Kidney (tissue), 14 donors: ENCODE data around the gene GFAP. TPM values are rescaled to one million over a fixed set of nuclear protein-coding genes. Genes with fewer than 3 reads are reported as not detected.
A peak's percentile ranks its signal among the peaks of the same experiment; 100 is the strongest.

Experiments used
- DNase-seq, 5 donors: peaks; one replicate each; pipeline ENCODE4 v3.0.0-alpha.2; 2013 to 2020
- FAIRE-seq: peaks from 2 replicates; lab custom pipeline; 2012; peaks lifted over from hg19 to GRCh38; lab: Jason Lieb, UNC
- H3K27ac ChIP-seq, 2 donors: one replicate each; pipeline ENCODE4 v1.7.0; 2013; ENCODE audit warnings: low read depth in 2 of 2, low read length in 2 of 2, inconsistent platforms in 1 of 2
- H3K27me3 ChIP-seq: one replicate; pipeline ENCODE4 v1.7.1; 2013; ENCODE audit warnings: low read length, inconsistent platforms; ENCODE audit not compliant: control insufficient read depth, insufficient read depth
- H3K36me3 ChIP-seq, 3 donors: one replicate each; pipeline versions ENCODE4 v1.7.0 to v1.7.1; 2013; ENCODE audit warnings: low read length in 3 of 3, control low read depth in 1 of 3, inconsistent platforms in 1 of 3; ENCODE audit not compliant: insufficient read depth in 3 of 3, control insufficient read depth in 2 of 3
- H3K4me1 ChIP-seq, 3 donors: one replicate each; pipeline versions ENCODE4 v1.7.0 to v1.7.1; 2013; ENCODE audit warnings: low read length in 3 of 3, inconsistent platforms in 1 of 3, low read depth in 1 of 3; ENCODE audit not compliant: control insufficient read depth in 2 of 3, insufficient read depth in 2 of 3
- H3K4me3 ChIP-seq, 3 donors: one replicate each; pipeline versions ENCODE4 v1.7.0 to v1.8.1; 2013; ENCODE audit warnings: low read length in 3 of 3, control low read depth in 1 of 3, inconsistent platforms in 1 of 3
- H3K9ac ChIP-seq, 3 donors: one replicate each; pipeline versions ENCODE4 v1.7.0 to v1.7.1; 2013; ENCODE audit warnings: low read length in 3 of 3, control low read depth in 1 of 3, inconsistent platforms in 1 of 3
- H3K9me3 ChIP-seq, 3 donors: one replicate each; pipeline versions ENCODE4 v1.7.0 to v1.7.1; 2013; ENCODE audit warnings: low read length in 3 of 3, control low read depth in 1 of 3, inconsistent platforms in 1 of 3; ENCODE audit not compliant: control insufficient read depth in 2 of 3, insufficient read depth in 1 of 3
- CTCF ChIP-seq: IDR thresholded peaks from 3 replicates; pipeline ENCODE4 v1.5.1; 2012; ENCODE audit warnings: mild to moderate bottlenecking, moderate library complexity, borderline replicate concordance; ENCODE audit not compliant: insufficient read depth; ENCODE audit errors: extremely low read depth
- intact Hi-C: fragments of 100-400 bp; cut with DNase I; formaldehyde crosslinking; loops from one replicate; pipeline ENCODE4 v1.11.1; 2022
- polyA plus RNA-seq: library from polyadenylated mRNA; stranded (reverse); fragments of 350-450 nt; fragmentation: Illumina TruSeq; extraction: RNeasy Lipid Tissue Mini Kit (QIAGEN cat#74804); gene quantifications from one replicate; pipeline ENCODE4 v1.2.3, GENCODE V29; 2014; ENCODE audit warnings: low read depth, low replicate concordance; ENCODE audit not compliant: insufficient read depth
- total RNA-seq: library from RNA; stranded (reverse); fragmentation: NEBNext Ultra II Directional; extraction: Animal tissue kit (Norgen Biotek cat#: 25700); gene quantifications from one replicate; pipeline ENCODE4 v1.2.1, GENCODE V29; 2021
- donor health status: control.
- donor health status: control.
- donor health status: control.
- donor health status: control.
- donor health status: control.
- donor health status: DM: yes; HTN: yes; CAD: no.
- donor health status: Normal renal cell carcinoma (clear cell type).

GFAP gene
- total and polyA plus RNA-seq, 2 donors from 2014 or later = 1.4 to 2.3 TPM

- H3K36me3 ChIP-seq = no peaks in the 10 kb centered on the region
- intact Hi-C loops = loop anchor here (10.0 kb wide), 1 partner anchor 194 kb away; no protein-coding TSS in a partner anchor
- no peaks in the 10 kb centered on the region for H3K27me3 ChIP-seq
- H3K27ac ChIP-seq = no peak overlapping the region
- H3K4me1 ChIP-seq = no peaks in the 10 kb centered on the region
- DNase-seq = peak in 2 of 5 donors; percentile 30 to 36
- H3K4me3 ChIP-seq = no peak overlapping the region
- no peak for TF ChIP-seq CTCF
- FAIRE-seq = no peak
- no peak overlapping the region for H3K9ac ChIP-seq
- no peaks in the 10 kb centered on the region for H3K9me3 ChIP-seq
Observed at GRCh38 chr17:44920565-44920940, 5.3 kb upstream of the GFAP start.

GRCh38 chr17:44919885-44920564, 4.7 kb upstream of the GFAP start:
- H3K9ac ChIP-seq = no peak overlapping the region
- no peaks in the 10 kb centered on the region for H3K4me1 ChIP-seq
- no peaks in the 10 kb centered on the region for H3K36me3 ChIP-seq
- TF ChIP-seq CTCF = peak; percentile 81
- DNase-seq (peak; percentile 85 to 91 (median 87)), FAIRE-seq (no peak)
- no peaks in the 10 kb centered on the region for H3K27me3 ChIP-seq
- no peak overlapping the region for H3K27ac ChIP-seq
- no peaks in the 10 kb centered on the region for H3K9me3 ChIP-seq
- H3K4me3 ChIP-seq = no peak overlapping the region
- intact Hi-C loops = loop anchor here (5.0 to 10.0 kb wide), 2 partner anchors 102 to 195 kb away; no protein-coding TSS in a partner anchor

GRCh38 chr17:44919411-44919810, 4.1 kb upstream of the GFAP start:
- intact Hi-C loops = loop anchor here (5.0 kb wide), 1 partner anchor 103 kb away; no protein-coding TSS in a partner anchor
- H3K9ac ChIP-seq = no peak overlapping the region

More at GRCh38 chr17:44919411-44919810, 4.1 kb upstream of the GFAP start:
- Histone ChIP-seq H3K9me3 (no peaks in the 10 kb centered on the region), H3K27ac (no peak overlapping the region), H3K4me3 (no peak overlapping the region), H3K27me3 (no peaks in the 10 kb centered on the region), H3K36me3 (no peaks in the 10 kb centered on the region), H3K4me1 (no peaks in the 10 kb centered on the region)
- DNase-seq (peak in 1 of 5 donors; percentile 8), FAIRE-seq (no peak)
- no peak for TF ChIP-seq CTCF
